PC-3 (cell line): ENCODE measurements around the gene AGFG2. TPM values are rescaled to one million over a fixed set of nuclear protein-coding genes. Genes with fewer than 3 reads are reported as not detected.

ENCODE experiments used
- ATAC-seq: fragments of 200-7000 bp; cut with Tn5 transposase; 2 replicates; pipeline ENCODE4 v1.9.1; 2020; ENCODE audit warnings: mild to moderate bottlenecking, moderate library complexity
- BruUV-seq: library from RNA; stranded (reverse); fragments of 400-500 nt; replicated peaks from 2 replicates; lab custom pipeline; 2021; lab: Mats Ljungman, UMichigan
- CTCF ChIA-PET: fragments of 300-600 bp; sonication (Branson Sonifier 250); formaldehyde crosslinking; loops from one replicate; lab custom pipeline; 2022; ENCODE audit warnings: antibody characterized with exemption; lab: Charles Lee
- POLR2A ChIA-PET: fragments of 300-600 bp; sonication (Branson Sonifier 250); formaldehyde crosslinking; loops from one replicate; lab custom pipeline; 2022; ENCODE audit warnings: antibody characterized with exemption; ENCODE audit not compliant: unreplicated experiment; lab: Charles Lee
- DNase-seq: peaks from one replicate; pipeline ENCODE4 v3.0.0-alpha.2; 2015
- H2AFZ ChIP-seq: fragments of 300-600 bp; sonication (generic); 2 replicates; pipeline ENCODE4 v1.6.0; 2016; ENCODE audit warnings: antibody characterized with exemption, low read length
- H3F3A ChIP-seq: fragments of 300-600 bp; sonication (generic); one replicate; pipeline ENCODE4 v1.6.0; 2017; ENCODE audit warnings: antibody characterized with exemption, low read length, control low read depth, mild to moderate bottlenecking; ENCODE audit not compliant: unreplicated experiment
- H3K27ac ChIP-seq: fragments of 300-600 bp; sonication (generic); 2 replicates; pipeline ENCODE4 v1.5.1; 2016; ENCODE audit warnings: mild to moderate bottlenecking, low read length
- H3K27me3 ChIP-seq: fragments of 300-600 bp; sonication (generic); 2 replicates; pipeline ENCODE4 v1.6.1; 2016; ENCODE audit warnings: low read length, mixed read lengths
- H3K36me3 ChIP-seq: fragments of 300-600 bp; sonication (generic); 2 replicates; pipeline ENCODE4 v1.6.1; 2016; ENCODE audit warnings: low read depth, mixed run types, low read length, mixed read lengths
- H3K4me1 ChIP-seq: fragments of 300-600 bp; sonication (generic); 2 replicates; pipeline ENCODE4 v1.5.1; 2016; ENCODE audit warnings: low read length; ENCODE audit not compliant: insufficient read depth
- H3K4me2 ChIP-seq: fragments of 300-600 bp; sonication (generic); 2 replicates; pipeline ENCODE4 v1.6.0; 2016; ENCODE audit warnings: low read length
- H3K4me3 ChIP-seq: fragments of 300-600 bp; sonication (generic); 2 replicates; pipeline ENCODE4 v1.5.1; 2016; ENCODE audit warnings: mild to moderate bottlenecking, low read length, mixed read lengths
- H3K79me2 ChIP-seq: fragments of 300-600 bp; sonication (generic); 2 replicates; pipeline ENCODE4 v1.6.1; 2017; ENCODE audit warnings: low read length, mixed read lengths
- H3K9ac ChIP-seq: fragments of 300-600 bp; sonication (generic); 2 replicates; pipeline ENCODE4 v1.6.0; 2016; ENCODE audit warnings: mild to moderate bottlenecking, low read length
- H3K9me2 ChIP-seq: fragments of 300-600 bp; sonication (generic); replicated peaks from 2 replicates; pipeline ENCODE4 v1.6.1; 2016; ENCODE audit warnings: mixed run types, low read length, mixed read lengths
- H3K9me3 ChIP-seq: fragments of 300-600 bp; sonication (generic); 2 replicates; pipeline ENCODE4 v1.6.1; 2016; ENCODE audit warnings: low read length, mixed read lengths
- H4K20me1 ChIP-seq: fragments of 300-600 bp; sonication (generic); 2 replicates; pipeline ENCODE4 v1.6.1; 2016; ENCODE audit warnings: low read length, mixed read lengths
- CTCF ChIP-seq: fragments of 300-600 bp; sonication (generic); conservative IDR thresholded peaks from 2 replicates; pipeline ENCODE4 v1.5.1; 2017; ENCODE audit warnings: antibody characterized with exemption, low read depth, mild to moderate bottlenecking, low read length
- EZH2 ChIP-seq: fragments of 300-600 bp; sonication (generic); IDR thresholded peaks from one replicate; pipeline ENCODE4 v1.6.1; 2017; ENCODE audit warnings: antibody characterized with exemption, mild to moderate bottlenecking, low read length; ENCODE audit not compliant: unreplicated experiment
- EZH2phosphoT487 ChIP-seq: fragments of 300-600 bp; sonication (generic); IDR thresholded peaks from 2 replicates; pipeline ENCODE4 v1.6.1; 2018; ENCODE audit warnings: mild to moderate bottlenecking, antibody characterized with exemption, low read length, borderline replicate concordance
- intact Hi-C: fragments of 100-400 bp; cut with micrococcal nuclease; formaldehyde crosslinking; loops from 2 replicates; pipeline ENCODE4 v1.9.0; 2023
- total RNA-seq: library from RNA; depleted of rRNA; stranded (reverse); fragments of >200 nt; gene quantifications from 2 replicates; pipeline ENCODE4 v1.2.3, GENCODE V29; 2014

AGFG2 gene
- total RNA-seq, 1 experiment from 2014 or later = 16.9 TPM

GRCh38 chr7:100589341-100589947 lies 50.4 kb downstream of the AGFG2 start:
- Histone ChIP-seq H2AFZ (no peak overlapping the region), H3F3A (no peaks in the 10 kb centered on the region), H3K9ac (no peak overlapping the region), H4K20me1 (no peaks in the 10 kb centered on the region), H3K4me2 (no peak overlapping the region), H3K27me3 (no peaks in the 10 kb centered on the region), H3K4me1 (peaks cover 7% of the 10 kb centered on the region; the same call in 1 of the 2 replicates), H3K9me3 (no peaks in the 10 kb centered on the region), H3K9me2 (no peaks in the 10 kb centered on the region), H3K4me3 (no peak overlapping the region), H3K27ac (no peak overlapping the region), H3K36me3 (no peaks in the 10 kb centered on the region), H3K79me2 (peaks cover 12% of the 10 kb centered on the region)
- intact Hi-C loops = loop anchor here (5.0 kb wide), 1 partner anchor 103 kb away; the partner anchor contains the start of gene GIGYF1
- ATAC-seq = no peak
- CTCF ChIA-PET = interaction anchor here (1.2 kb wide), 1 partner anchor 25 kb away, joined by 12 read pairs; no protein-coding TSS in a partner anchor
- TF ChIP-seq EZH2 = no peak
- no peak for TF ChIP-seq CTCF
- no peak for TF ChIP-seq EZH2phosphoT487
- no peak for DNase-seq
- POLR2A ChIA-PET = no interaction called here
- no TSS peak for BruUV-seq

- Histone ChIP-seq H3K36me3 (no peaks in the 10 kb centered on the region), H3K4me2 (no peak overlapping the region), H3K27me3 (no peaks in the 10 kb centered on the region), H3F3A (no peaks in the 10 kb centered on the region), H3K4me3 (no peak overlapping the region), H4K20me1 (no peaks in the 10 kb centered on the region), H2AFZ (no peak overlapping the region), H3K9me3 (no peaks in the 10 kb centered on the region), H3K9ac (no peak overlapping the region), H3K79me2 (peaks cover 4% of the 10 kb centered on the region), H3K4me1 (no peaks in the 10 kb centered on the region), H3K9me2 (no peaks in the 10 kb centered on the region), H3K27ac (no peak overlapping the region)
- TF ChIP-seq EZH2 (no peak), EZH2phosphoT487 (no peak), CTCF (no peak)
- POLR2A ChIA-PET = no interaction called here
- ATAC-seq = no peak
- no TSS peak for BruUV-seq
- no peak for DNase-seq
- intact Hi-C loops = no loop called here
- CTCF ChIA-PET = no interaction called here
These were observed 51.2 kb downstream of the AGFG2 start for GRCh38 chr7:100590077-100590737.

GRCh38 chr7:100591596-100591995 lies 52.6 kb downstream of the AGFG2 start:
- CTCF ChIA-PET = interaction anchor here (0.7 kb wide), 1 partner anchor 113 kb away, joined by 4 read pairs; the partner anchor contains the start of gene TSC22D4

More at GRCh38 chr7:100591596-100591995, 52.6 kb downstream of the AGFG2 start:
- Histone ChIP-seq H3K4me1 (no peaks in the 10 kb centered on the region), H3K27ac (no peak overlapping the region), H3K4me3 (no peak overlapping the region), H3F3A (no peaks in the 10 kb centered on the region), H3K79me2 (no peaks in the 10 kb centered on the region), H4K20me1 (no peaks in the 10 kb centered on the region), H3K36me3 (no peaks in the 10 kb centered on the region), H3K9me2 (no peaks in the 10 kb centered on the region), H3K9ac (no peak overlapping the region), H3K27me3 (no peaks in the 10 kb centered on the region), H2AFZ (no peak overlapping the region), H3K9me3 (no peaks in the 10 kb centered on the region), H3K4me2 (no peak overlapping the region)
- no peak for ATAC-seq
- no TSS peak for BruUV-seq
- DNase-seq = no peak
- POLR2A ChIA-PET = no interaction called here
- no peak for TF ChIP-seq EZH2phosphoT487
- intact Hi-C loops = no loop called here
